IMR-90 (cell line): ENCODE results near the gene TMEM45B.

Experiments
- BHLHE40 ChIP-seq: fragments of 150-350 bp; IDR thresholded peaks from 2 replicates; pipeline ENCODE4 v1.6.1; 2016; ENCODE audit warnings: mild to moderate bottlenecking, low read depth, low read length
- CEBPB ChIP-seq: IDR thresholded peaks from 2 replicates; pipeline ENCODE4 v1.6.1; 2012; ENCODE audit warnings: low read depth, low read length, improper control_type of control experiment
- CHD1 ChIP-seq: IDR thresholded peaks from 2 replicates; pipeline ENCODE4 v1.6.1; 2012; ENCODE audit warnings: low read depth, low read length, improper control_type of control experiment
- FOS ChIP-seq: fragments of 150-350 bp; IDR thresholded peaks from 2 replicates; pipeline ENCODE4 v1.6.1; 2016; ENCODE audit warnings: low read depth, low read length
- MAZ ChIP-seq: IDR thresholded peaks from 2 replicates; pipeline ENCODE4 v1.6.1; 2012; ENCODE audit warnings: low read depth, mild to moderate bottlenecking, low read length, improper control_type of control experiment, moderate library complexity, borderline replicate concordance
- NFE2L2 ChIP-seq: fragments of 150-350 bp; IDR thresholded peaks from 2 replicates; pipeline ENCODE4 v1.6.1; 2016; ENCODE audit warnings: low read depth, mild to moderate bottlenecking, low read length
- POLR2A ChIP-seq: IDR thresholded peaks from 2 replicates; pipeline ENCODE4 v1.6.1; 2012; ENCODE audit warnings: mild to moderate bottlenecking, low read depth, low read length
- RAD21 ChIP-seq: IDR thresholded peaks from 2 replicates; pipeline ENCODE4 v1.6.1; 2012; ENCODE audit warnings: low read length, improper control_type of control experiment
- RCOR1 ChIP-seq: IDR thresholded peaks from 2 replicates; pipeline ENCODE4 v1.6.1; 2012; ENCODE audit warnings: mild to moderate bottlenecking, low read length, improper control_type of control experiment; ENCODE audit not compliant: insufficient replicate concordance
- SMC3 ChIP-seq: fragments of 150-350 bp; IDR thresholded peaks from 2 replicates; pipeline ENCODE4 v1.6.1; 2016; ENCODE audit warnings: low read depth, mild to moderate bottlenecking, antibody characterized with exemption, low read length, moderate library complexity
- TF ChIP-seq, protein P1 (sequence below): conservative IDR thresholded peaks from 2 replicates; pipeline ENCODE4 v1.5.1; 2012; ENCODE audit warnings: mild to moderate bottlenecking, low read depth, low read length, improper control_type of control experiment
- TF ChIP-seq, protein P2 (sequence below): fragments of 150-350 bp; IDR thresholded peaks from 2 replicates; pipeline ENCODE4 v1.6.1; 2017; ENCODE audit warnings: mild to moderate bottlenecking, antibody characterized with exemption, low read length, low read depth

- TF ChIP-seq, protein P1, sequence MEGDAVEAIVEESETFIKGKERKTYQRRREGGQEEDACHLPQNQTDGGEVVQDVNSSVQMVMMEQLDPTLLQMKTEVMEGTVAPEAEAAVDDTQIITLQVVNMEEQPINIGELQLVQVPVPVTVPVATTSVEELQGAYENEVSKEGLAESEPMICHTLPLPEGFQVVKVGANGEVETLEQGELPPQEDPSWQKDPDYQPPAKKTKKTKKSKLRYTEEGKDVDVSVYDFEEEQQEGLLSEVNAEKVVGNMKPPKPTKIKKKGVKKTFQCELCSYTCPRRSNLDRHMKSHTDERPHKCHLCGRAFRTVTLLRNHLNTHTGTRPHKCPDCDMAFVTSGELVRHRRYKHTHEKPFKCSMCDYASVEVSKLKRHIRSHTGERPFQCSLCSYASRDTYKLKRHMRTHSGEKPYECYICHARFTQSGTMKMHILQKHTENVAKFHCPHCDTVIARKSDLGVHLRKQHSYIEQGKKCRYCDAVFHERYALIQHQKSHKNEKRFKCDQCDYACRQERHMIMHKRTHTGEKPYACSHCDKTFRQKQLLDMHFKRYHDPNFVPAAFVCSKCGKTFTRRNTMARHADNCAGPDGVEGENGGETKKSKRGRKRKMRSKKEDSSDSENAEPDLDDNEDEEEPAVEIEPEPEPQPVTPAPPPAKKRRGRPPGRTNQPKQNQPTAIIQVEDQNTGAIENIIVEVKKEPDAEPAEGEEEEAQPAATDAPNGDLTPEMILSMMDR = no peak
- TF ChIP-seq NFE2L2 (no peak), RCOR1 (no peak), MAZ (no peak), SMC3 (no peak), POLR2A (no peak), CEBPB (no peak), RAD21 (no peak), FOS (no peak), BHLHE40 (no peak), CHD1 (no peak)
- TF ChIP-seq, protein P2, sequence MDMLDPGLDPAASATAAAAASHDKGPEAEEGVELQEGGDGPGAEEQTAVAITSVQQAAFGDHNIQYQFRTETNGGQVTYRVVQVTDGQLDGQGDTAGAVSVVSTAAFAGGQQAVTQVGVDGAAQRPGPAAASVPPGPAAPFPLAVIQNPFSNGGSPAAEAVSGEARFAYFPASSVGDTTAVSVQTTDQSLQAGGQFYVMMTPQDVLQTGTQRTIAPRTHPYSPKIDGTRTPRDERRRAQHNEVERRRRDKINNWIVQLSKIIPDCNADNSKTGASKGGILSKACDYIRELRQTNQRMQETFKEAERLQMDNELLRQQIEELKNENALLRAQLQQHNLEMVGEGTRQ = no peak
These were observed 26.5 kb downstream of the TMEM45B start for GRCh38 chr11:129842138-129842537.
